Transverse colon (tissue), 4 donors: Measurements from ENCODE around the gene SASH1. TPM values are rescaled to one million over a fixed set of nuclear protein-coding genes. Genes with fewer than 3 reads are reported as not detected.
"Not testable (repeated sequence)": the region's sequence is repeated elsewhere in the genome, so short reads cannot be mapped to it uniquely, and the experiment has no call there.

Experiments
- DNase-seq: peaks from one replicate; pipeline ENCODE4 v3.0.0-alpha.2; 2019
- H3K27ac ChIP-seq, 4 donors: fragments of 200-600 bp; sonication (generic); 2 replicates each; pipeline ENCODE4 v1.5.1; 2016 to 2018; ENCODE audit warnings: inconsistent platforms in 4 of 4
- H3K27me3 ChIP-seq: fragments of 200-600 bp; sonication (generic); 2 replicates; pipeline ENCODE4 v1.5.1; 2017; ENCODE audit warnings: inconsistent platforms
- H3K36me3 ChIP-seq, 4 donors: fragments of 200-600 bp; sonication (generic); 2 replicates each; pipeline ENCODE4 v1.5.1; 2017 to 2019; ENCODE audit warnings: inconsistent platforms in 4 of 4
- H3K4me1 ChIP-seq, 4 donors: fragments of 200-600 bp; sonication (generic); 2 replicates each; pipeline ENCODE4 v1.5.1; 2017 to 2020; ENCODE audit warnings: inconsistent platforms in 4 of 4
- H3K4me3 ChIP-seq, 4 donors: fragments of 200-600 bp; sonication (generic); 1 replicate in 1 of 4; 2 replicates in 3 of 4; pipeline versions ENCODE4 v1.5.1 to v1.6.1; 2017 to 2019; ENCODE audit warnings: inconsistent platforms in 4 of 4
- H3K9me3 ChIP-seq, 2 donors: fragments of 200-600 bp; sonication (generic); 2 replicates each; pipeline ENCODE4 v1.5.1; 2017 to 2019; ENCODE audit warnings: inconsistent platforms in 2 of 2
- EP300 ChIP-seq: sonication (generic); formaldehyde crosslinking; IDR thresholded peaks from one replicate; pipeline ENCODE4 v1.6.1; 2017; ENCODE audit warnings: antibody characterized with exemption, low read depth
- POLR2A ChIP-seq: fragments of 450-650 bp; IDR thresholded peaks from one replicate; pipeline ENCODE4 v1.6.1; 2016; ENCODE audit warnings: antibody characterized with exemption, mild to moderate bottlenecking, moderate library complexity
- POLR2AphosphoS5 ChIP-seq, 3 donors: sonication (generic); formaldehyde crosslinking; IDR thresholded peaks; one replicate each; pipeline ENCODE4 v1.6.1; 2016; ENCODE audit warnings: antibody characterized with exemption in 3 of 3
- WGBS, 2 donors: methylation state at CpG; one replicate each; pipeline ENCODE4 v1.1.5; 2018; ENCODE audit warnings: low coverage in 1 of 2; 5-methylcytosine and 5-hydroxymethylcytosine counted together
- in situ Hi-C, 4 donors: fragments of 200-750 bp; cut with MboI; loops; one replicate each; pipeline versions ENCODE4 v1.15.0 to v1.15.1; 2017; ENCODE audit warnings: low sequenced_read_pairs in 3 of 4, low pct_ligation_motif_present in 1 of 4, low pct_unique_long_range_greater_than_20kb in 1 of 4
- intact Hi-C: fragments of 100-400 bp; cut with DNase I; formaldehyde crosslinking; loops from one replicate; pipeline ENCODE4 v1.15.1; 2023; ENCODE audit warnings: low total_unique reads
- total RNA-seq, 4 donors: library from RNA; depleted of rRNA; stranded (reverse); fragments of >200 nt; gene quantifications; one replicate each; pipeline ENCODE4 v1.1.0, GENCODE V29; 2016
- TF ChIP-seq, protein P1 (sequence below), 5 experiments: fragments of 200-600 bp in 3 of 5; fragments of 450-650 bp in 2 of 5; sonication (generic) in 3 of 5; IDR thresholded peaks; 1 replicate in 2 of 5; 2 replicates in 3 of 5; pipeline ENCODE4 v1.5.1; 2016 to 2017; ENCODE audit warnings: antibody characterized with exemption in 5 of 5, inconsistent platforms in 3 of 5, mild to moderate bottlenecking in 2 of 5, moderate library complexity in 1 of 5

SASH1 gene
- total RNA-seq, 4 donors from 2014 or later, result 16.5 to 71.6 (median 28.7) TPM

DNA sequence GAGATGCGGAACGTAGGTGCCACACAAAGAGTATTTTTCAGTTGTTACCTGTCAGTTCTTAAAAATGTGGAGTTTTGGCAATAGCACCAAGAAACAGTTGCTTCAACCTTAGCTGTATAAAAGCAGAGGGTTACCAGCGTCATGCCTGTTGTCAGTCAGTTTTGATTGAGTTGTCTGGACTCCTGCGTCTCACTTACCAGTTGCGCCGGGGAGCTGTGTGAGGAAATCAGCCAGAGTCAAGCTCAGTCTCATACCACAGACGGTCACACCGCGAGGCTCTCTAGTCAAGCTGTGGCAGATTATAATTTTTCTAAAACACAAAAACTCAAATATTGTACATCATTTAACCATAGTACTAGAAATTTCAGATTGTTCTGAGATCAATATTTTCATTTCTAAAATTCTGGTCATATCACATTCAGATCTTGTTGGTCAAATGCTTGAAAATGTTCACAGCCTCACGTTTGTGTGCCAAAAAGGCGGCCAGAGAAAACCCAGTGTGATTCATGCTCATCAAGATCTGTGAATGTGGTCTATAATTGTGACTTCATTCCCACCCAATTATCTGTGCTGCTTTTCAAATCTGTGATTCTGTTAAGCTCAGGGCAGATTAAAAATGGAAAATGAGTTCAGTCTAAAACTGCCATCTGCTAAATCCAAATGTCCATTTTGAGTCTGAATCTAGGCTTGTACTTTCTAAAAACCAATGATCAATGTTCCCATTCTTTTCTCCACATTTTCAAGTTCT is 37.5 kb downstream of the SASH1 start:
- in situ Hi-C loops (no loop called here), intact Hi-C loops (no loop called here)
- WGBS, 2 donors, result 66 to 90% methylated on average over 4 to 11 of the region's 11 CpGs
- Histone ChIP-seq H3K4me1 (no peaks in the 10 kb centered on the region), H3K27ac (no peak overlapping the region), H3K4me3 (no peak overlapping the region), H3K9me3 (no peaks in the 10 kb centered on the region), H3K36me3 (no peaks in the 10 kb centered on the region), H3K27me3 (no peaks in the 10 kb centered on the region)
- TF ChIP-seq EP300 (no peak), POLR2AphosphoS5 (IDR thresholded peaks at IDR 0.05) (no peak), POLR2A (no peak)
- TF ChIP-seq, protein P1, sequence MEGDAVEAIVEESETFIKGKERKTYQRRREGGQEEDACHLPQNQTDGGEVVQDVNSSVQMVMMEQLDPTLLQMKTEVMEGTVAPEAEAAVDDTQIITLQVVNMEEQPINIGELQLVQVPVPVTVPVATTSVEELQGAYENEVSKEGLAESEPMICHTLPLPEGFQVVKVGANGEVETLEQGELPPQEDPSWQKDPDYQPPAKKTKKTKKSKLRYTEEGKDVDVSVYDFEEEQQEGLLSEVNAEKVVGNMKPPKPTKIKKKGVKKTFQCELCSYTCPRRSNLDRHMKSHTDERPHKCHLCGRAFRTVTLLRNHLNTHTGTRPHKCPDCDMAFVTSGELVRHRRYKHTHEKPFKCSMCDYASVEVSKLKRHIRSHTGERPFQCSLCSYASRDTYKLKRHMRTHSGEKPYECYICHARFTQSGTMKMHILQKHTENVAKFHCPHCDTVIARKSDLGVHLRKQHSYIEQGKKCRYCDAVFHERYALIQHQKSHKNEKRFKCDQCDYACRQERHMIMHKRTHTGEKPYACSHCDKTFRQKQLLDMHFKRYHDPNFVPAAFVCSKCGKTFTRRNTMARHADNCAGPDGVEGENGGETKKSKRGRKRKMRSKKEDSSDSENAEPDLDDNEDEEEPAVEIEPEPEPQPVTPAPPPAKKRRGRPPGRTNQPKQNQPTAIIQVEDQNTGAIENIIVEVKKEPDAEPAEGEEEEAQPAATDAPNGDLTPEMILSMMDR (IDR thresholded peaks at IDR 0.05), result no peak
- no peak for DNase-seq

DNA sequence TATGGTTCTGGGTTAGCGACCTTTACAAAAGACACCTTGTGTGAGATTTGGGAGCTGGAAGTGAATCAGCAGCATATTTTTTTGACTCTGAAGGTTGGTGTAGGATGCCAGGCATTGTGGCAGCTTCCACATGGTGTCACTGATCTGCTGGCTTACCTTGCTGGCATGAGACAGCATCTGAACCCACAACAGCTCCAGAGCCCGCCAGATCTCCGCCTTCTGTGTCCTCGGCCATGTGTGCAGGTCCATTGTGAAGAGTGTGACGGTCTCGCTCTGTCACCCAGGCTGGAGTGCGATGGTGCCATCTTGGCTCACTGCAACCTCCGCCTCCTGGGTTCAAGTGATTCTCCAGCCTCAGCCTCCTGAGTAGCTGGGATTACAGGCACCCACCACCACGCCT is 39.4 kb downstream of the SASH1 start:
- H3K4me3 ChIP-seq, H3K4me1 ChIP-seq, H3K36me3 ChIP-seq, H3K27ac ChIP-seq, in situ Hi-C loops, H3K27me3 ChIP-seq, intact Hi-C loops, H3K9me3 ChIP-seq, DNase-seq: not testable (repeated sequence)
- 94 to 100% methylated on average over 2 to 7 of the region's 9 CpGs for WGBS, 2 donors

DNA sequence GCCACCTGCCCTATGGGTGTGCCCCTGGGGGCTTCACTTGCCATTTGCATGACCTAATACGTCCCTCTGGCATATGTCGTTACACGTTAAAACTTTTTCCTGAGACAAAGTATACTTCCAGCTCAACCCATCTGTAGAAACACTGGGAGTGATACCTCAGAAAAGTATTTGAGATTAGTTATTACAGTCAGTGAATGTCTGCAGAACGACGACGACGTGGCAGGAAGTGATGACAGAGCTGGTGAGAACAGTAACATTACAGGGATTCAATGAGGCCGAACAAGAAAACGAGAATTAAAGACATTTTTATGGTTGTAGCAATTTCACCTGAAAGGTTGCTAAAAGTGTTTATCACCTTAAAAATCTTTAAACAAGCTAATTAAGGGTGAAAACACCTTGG is 40.2 kb downstream of the SASH1 start:
- intact Hi-C loops, result no loop called here
- 82 to 84% methylated on average over 6 to 9 of the region's 9 CpGs for WGBS, 2 donors
- no peaks in the 10 kb centered on the region for H3K36me3 ChIP-seq
- peak overlapping the region in 1 of 4 donors; percentile 4 for H3K27ac ChIP-seq
- no peak overlapping the region for H3K4me3 ChIP-seq
- no peaks in the 10 kb centered on the region for H3K9me3 ChIP-seq
- DNase-seq, result no peak
- TF ChIP-seq EP300 (no peak), POLR2A (no peak), POLR2AphosphoS5 (IDR thresholded peaks at IDR 0.05) (no peak)
- TF ChIP-seq, protein P1 (IDR thresholded peaks at IDR 0.05), result no peak
- in situ Hi-C loops, result no loop called here
- no peaks in the 10 kb centered on the region for H3K4me1 ChIP-seq
- H3K27me3 ChIP-seq, result no peaks in the 10 kb centered on the region

DNA sequence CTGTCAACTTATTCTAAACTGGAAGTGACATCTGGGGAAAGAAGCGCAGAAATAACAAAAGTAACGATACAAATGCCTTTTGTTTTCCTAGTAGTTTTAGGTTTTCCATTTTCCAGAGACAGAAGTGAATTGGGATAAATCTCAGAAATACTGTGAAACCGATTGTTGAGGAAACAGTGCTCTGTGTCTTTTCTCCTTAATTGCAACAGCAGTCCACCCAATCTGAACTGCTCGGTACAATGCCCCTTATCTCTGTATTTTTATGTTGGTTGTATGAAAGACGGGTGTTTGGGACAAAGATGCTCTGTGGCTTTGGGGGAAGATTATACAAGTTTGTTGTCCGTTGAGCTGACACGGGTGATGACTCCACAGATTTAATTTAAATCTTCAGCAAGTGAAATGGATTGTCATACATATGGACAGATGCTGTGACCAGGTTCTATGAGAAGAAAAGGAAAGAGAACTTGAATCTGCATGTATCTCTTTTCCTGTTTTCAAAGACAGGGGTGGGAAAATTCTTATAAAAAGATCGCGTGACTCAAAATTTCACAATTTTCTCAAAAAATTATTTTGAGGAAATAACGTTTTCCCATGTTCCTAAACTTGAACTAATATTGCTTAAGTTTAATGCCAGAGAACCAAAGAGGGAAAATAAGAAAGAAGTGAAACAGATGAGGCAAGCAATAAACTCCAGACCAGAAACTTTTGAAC is 41.2 kb downstream of the SASH1 start:
- intact Hi-C loops (no loop called here), in situ Hi-C loops (no loop called here)
- TF ChIP-seq EP300, result no peak
- no peak for TF ChIP-seq POLR2AphosphoS5 (IDR thresholded peaks at IDR 0.05)
- TF ChIP-seq POLR2A, result no peak
- TF ChIP-seq, protein P1 (IDR thresholded peaks at IDR 0.05), result no peak
- peak overlapping the region in 1 of 4 donors; percentile 18 for H3K27ac ChIP-seq
- no peaks in the 10 kb centered on the region for H3K27me3 ChIP-seq
- DNase-seq, result no peak
- H3K4me3 ChIP-seq, result no peak overlapping the region
- H3K4me1 ChIP-seq, result no peaks in the 10 kb centered on the region
- H3K36me3 ChIP-seq, result no peaks in the 10 kb centered on the region
- no peaks in the 10 kb centered on the region for H3K9me3 ChIP-seq
- 81 to 82% methylated on average over 7 to 10 of the region's 10 CpGs for WGBS, 2 donors
